CD4-positive, alpha-beta T cell (primary cell): ENCODE results near the gene TUBA3E. TPM values are rescaled to one million over a fixed set of nuclear protein-coding genes. Genes with fewer than 3 reads are reported as not detected.
"Not testable (repeated sequence)": the region's sequence is repeated elsewhere in the genome, so short reads cannot be mapped to it uniquely, and the experiment has no call there.

Source experiments
- ATAC-seq: fragments of 200-7000 bp; cut with Tn5 transposase; one replicate; pipeline ENCODE4 v1.10.0; 2022; ENCODE audit warnings: mild to moderate bottlenecking; ENCODE audit not compliant: poor library complexity
- CTCF ChIA-PET: fragments of 350-600 bp; sonication (Branson Sonifier 250); formaldehyde crosslinking; loops from one replicate; lab custom pipeline; 2021; ENCODE audit warnings: antibody characterized with exemption, inconsistent platforms; lab: Charles Lee
- POLR2A ChIA-PET: fragments of 350-600 bp; sonication (Branson Sonifier 250); formaldehyde crosslinking; loops from one replicate; lab custom pipeline; 2021; ENCODE audit warnings: antibody characterized with exemption, inconsistent platforms; lab: Charles Lee
- DNase-seq, 14 experiments: peaks; one replicate each; pipeline ENCODE4 v3.0.0-alpha.2; 2013 to 2020; ENCODE audit warnings: mixed read lengths in 2 of 14
- H3K27ac ChIP-seq, 2 donors: one replicate each; pipeline versions ENCODE4 v1.5.1 to v1.7.0; 2013; ENCODE audit warnings: low read length in 2 of 2, low read depth in 1 of 2, mild to moderate bottlenecking in 1 of 2
- H3K27me3 ChIP-seq, 2 experiments: 1 replicate in 1 of 2; 2 replicates in 1 of 2; pipeline versions ENCODE4 v1.6.1 to v1.7.0; 2013; ENCODE audit warnings: low read length in 2 of 2, control low read depth in 1 of 2, mild to moderate bottlenecking in 1 of 2, moderate library complexity in 1 of 2; ENCODE audit not compliant: insufficient read depth in 2 of 2, control insufficient read depth in 1 of 2
- H3K36me3 ChIP-seq: one replicate; pipeline ENCODE4 v1.6.1; 2013; ENCODE audit warnings: low read length, control low read depth; ENCODE audit not compliant: insufficient read depth
- H3K4me1 ChIP-seq: one replicate; pipeline ENCODE4 v1.6.1; 2013; ENCODE audit warnings: low read length, control low read depth; ENCODE audit not compliant: insufficient read depth
- H3K4me3 ChIP-seq: one replicate; pipeline ENCODE4 v1.5.1; 2013; ENCODE audit warnings: mild to moderate bottlenecking, low read length, moderate library complexity
- H3K9me3 ChIP-seq, 2 experiments: 1 replicate in 1 of 2; 2 replicates in 1 of 2; pipeline versions ENCODE4 v1.6.1 to v1.7.0; 2013; ENCODE audit warnings: low read length in 2 of 2, mild to moderate bottlenecking in 2 of 2, control low read depth in 1 of 2, moderate library complexity in 1 of 2; ENCODE audit not compliant: control insufficient read depth in 1 of 2, insufficient read depth in 1 of 2
- H3K27ac Mint-ChIP-seq: one replicate; pipeline ENCODE4 v1.8.0; 2020; ENCODE audit warnings: mixed read lengths
- H3K27me3 Mint-ChIP-seq: one replicate; pipeline ENCODE4 v1.8.0; 2021; ENCODE audit warnings: mixed read lengths
- H3K36me3 Mint-ChIP-seq: one replicate; pipeline ENCODE4 v1.8.0; 2021; ENCODE audit warnings: low read depth, mixed read lengths
- H3K4me1 Mint-ChIP-seq: one replicate; pipeline ENCODE4 v1.8.0; 2021; ENCODE audit warnings: low read depth, mixed read lengths
- H3K4me3 Mint-ChIP-seq: one replicate; pipeline ENCODE4 v1.8.0; 2020; ENCODE audit warnings: mild to moderate bottlenecking, mixed read lengths
- H3K9me3 Mint-ChIP-seq: one replicate; pipeline ENCODE4 v1.8.0; 2020; ENCODE audit warnings: mixed read lengths
- intact Hi-C, 2 experiments: fragments of 100-400 bp; cut with DNase I in 1 of 2; cut with micrococcal nuclease in 1 of 2; formaldehyde crosslinking; loops; one replicate each; pipeline versions ENCODE4 v1.15.1 to v1.9.0; 2023 to 2025; cut with DNase I, micrococcal nuclease
- total RNA-seq, 174 experiments: library from RNA in 2 of 174; stranded (reverse) in 2 of 174; gene quantifications; one replicate each; pipeline ENCODE4 v1.2.3 and lab custom pipeline; 2021 to 2026
- TF ChIP-seq, protein P1 (sequence below): fragments of 200-600 bp; IDR thresholded peaks from one replicate; pipeline ENCODE4 v1.8.0; 2022; ENCODE audit warnings: antibody characterized with exemption, mild to moderate bottlenecking

Gene TUBA3E
- total RNA-seq, 2 experiments from 2014 or later, result not detected

DNA sequence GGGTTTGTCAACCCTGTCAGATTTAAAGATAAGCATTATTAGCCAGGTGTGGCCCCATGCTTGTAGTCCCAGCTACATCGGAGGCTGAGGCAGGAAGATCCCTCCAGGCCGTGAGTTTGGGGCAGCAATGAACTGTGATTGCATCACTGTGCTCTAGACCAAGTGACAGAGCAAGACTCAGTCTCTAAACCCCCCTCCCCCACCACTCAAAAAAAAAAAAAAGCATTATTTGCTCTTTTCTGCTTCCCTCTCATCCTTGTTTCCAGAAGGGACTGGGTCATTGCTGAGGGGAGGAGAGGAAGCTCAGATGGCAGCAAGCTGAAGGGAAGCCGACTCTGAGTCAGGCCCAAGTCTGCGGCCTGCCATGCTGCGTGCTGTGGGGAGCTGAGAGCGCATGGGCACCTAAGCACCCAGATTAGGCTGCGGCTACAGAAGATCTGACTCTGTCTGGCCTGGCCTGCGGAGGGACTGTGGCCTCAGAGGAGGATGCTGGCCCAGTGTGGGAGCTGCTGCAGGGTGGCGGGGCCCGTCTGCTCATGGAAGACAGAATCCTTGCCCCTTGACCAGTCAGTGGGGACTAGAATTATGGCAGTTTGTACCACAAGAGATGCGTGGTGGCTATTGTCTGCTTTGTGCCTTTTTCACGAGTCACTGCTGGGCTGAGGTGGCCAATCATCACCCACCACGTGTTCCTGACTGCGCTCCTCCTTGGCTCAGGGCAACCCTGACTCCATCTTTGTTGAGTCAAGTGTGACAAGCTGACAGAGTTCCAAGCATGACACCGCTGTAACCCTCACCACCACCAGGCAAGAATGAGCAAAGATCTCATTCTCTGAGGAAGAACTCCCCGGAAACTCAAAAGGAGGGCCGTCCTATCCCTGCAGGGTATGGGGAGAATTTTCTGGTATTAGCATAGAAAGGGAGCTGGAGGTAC, 10.1 kb downstream of the TUBA3E start:
- H3K27me3 Mint-ChIP-seq, H3K27ac ChIP-seq, H3K4me3 Mint-ChIP-seq, H3K4me3 ChIP-seq, H3K27ac Mint-ChIP-seq, H3K27me3 ChIP-seq, DNase-seq, H3K9me3 ChIP-seq, H3K9me3 Mint-ChIP-seq, H3K36me3 ChIP-seq, ATAC-seq, H3K36me3 Mint-ChIP-seq, H3K4me1 Mint-ChIP-seq, POLR2A ChIA-PET: not testable (repeated sequence)
- intact Hi-C loops, result loop anchor here in 1 of 2 experiments (10.0 kb wide), 2 partner anchors 187 to 537 kb away; partner anchors contain the start of gene GPR148
- peaks cover 16% of the 10 kb centered on the region for H3K4me1 ChIP-seq
- CTCF ChIA-PET, result interaction anchor here (0.6 kb wide), 1 partner anchor 1349 kb away, joined by 3 read pairs; no protein-coding TSS in a partner anchor

DNA sequence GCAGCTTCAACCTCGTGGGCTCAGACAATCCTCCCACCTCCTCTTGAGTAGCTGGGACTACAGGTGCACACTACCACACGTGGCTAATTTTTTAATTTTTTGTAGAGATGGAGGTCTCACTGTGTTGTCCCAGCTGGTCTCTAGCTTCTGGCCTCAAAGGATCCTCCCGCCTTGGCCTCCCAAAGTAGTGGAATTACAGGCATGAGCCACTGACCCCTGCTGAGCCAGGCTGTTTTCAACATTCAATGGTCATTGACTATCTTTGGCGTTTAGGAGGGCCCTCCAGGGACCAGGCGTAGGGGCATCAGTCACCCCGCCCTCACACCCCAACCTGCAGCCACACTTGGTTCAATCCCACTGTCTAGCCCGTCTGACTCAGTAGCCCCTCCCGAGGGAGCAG, 11.0 kb downstream of the TUBA3E start:
- H3K4me1 ChIP-seq, result peaks cover 20% of the 10 kb centered on the region
- H3K9me3 Mint-ChIP-seq, result no peaks in the 10 kb centered on the region
- no peaks in the 10 kb centered on the region for H3K9me3 ChIP-seq
- no peak overlapping the region for H3K4me3 ChIP-seq
- intact Hi-C loops, result loop anchor here in 1 of 2 experiments (10.0 kb wide), 2 partner anchors 188 to 538 kb away; partner anchors contain the start of gene GPR148
- no peaks in the 10 kb centered on the region for H3K27me3 Mint-ChIP-seq
- peaks cover 4% of the 10 kb centered on the region for H3K4me1 Mint-ChIP-seq
- CTCF ChIA-PET, result no interaction called here
- ATAC-seq (no peak), DNase-seq (no peak)
- H3K27me3 ChIP-seq, result no peaks in the 10 kb centered on the region
- H3K27ac Mint-ChIP-seq, result no peak overlapping the region
- H3K4me3 Mint-ChIP-seq, result no peak overlapping the region
- POLR2A ChIA-PET, result no interaction called here
- H3K36me3 ChIP-seq, result peaks cover 4% of the 10 kb centered on the region
- H3K36me3 Mint-ChIP-seq, result peaks cover 7% of the 10 kb centered on the region
- H3K27ac ChIP-seq, result no peak overlapping the region
- TF ChIP-seq, protein P1, sequence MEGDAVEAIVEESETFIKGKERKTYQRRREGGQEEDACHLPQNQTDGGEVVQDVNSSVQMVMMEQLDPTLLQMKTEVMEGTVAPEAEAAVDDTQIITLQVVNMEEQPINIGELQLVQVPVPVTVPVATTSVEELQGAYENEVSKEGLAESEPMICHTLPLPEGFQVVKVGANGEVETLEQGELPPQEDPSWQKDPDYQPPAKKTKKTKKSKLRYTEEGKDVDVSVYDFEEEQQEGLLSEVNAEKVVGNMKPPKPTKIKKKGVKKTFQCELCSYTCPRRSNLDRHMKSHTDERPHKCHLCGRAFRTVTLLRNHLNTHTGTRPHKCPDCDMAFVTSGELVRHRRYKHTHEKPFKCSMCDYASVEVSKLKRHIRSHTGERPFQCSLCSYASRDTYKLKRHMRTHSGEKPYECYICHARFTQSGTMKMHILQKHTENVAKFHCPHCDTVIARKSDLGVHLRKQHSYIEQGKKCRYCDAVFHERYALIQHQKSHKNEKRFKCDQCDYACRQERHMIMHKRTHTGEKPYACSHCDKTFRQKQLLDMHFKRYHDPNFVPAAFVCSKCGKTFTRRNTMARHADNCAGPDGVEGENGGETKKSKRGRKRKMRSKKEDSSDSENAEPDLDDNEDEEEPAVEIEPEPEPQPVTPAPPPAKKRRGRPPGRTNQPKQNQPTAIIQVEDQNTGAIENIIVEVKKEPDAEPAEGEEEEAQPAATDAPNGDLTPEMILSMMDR, result no peak

DNA sequence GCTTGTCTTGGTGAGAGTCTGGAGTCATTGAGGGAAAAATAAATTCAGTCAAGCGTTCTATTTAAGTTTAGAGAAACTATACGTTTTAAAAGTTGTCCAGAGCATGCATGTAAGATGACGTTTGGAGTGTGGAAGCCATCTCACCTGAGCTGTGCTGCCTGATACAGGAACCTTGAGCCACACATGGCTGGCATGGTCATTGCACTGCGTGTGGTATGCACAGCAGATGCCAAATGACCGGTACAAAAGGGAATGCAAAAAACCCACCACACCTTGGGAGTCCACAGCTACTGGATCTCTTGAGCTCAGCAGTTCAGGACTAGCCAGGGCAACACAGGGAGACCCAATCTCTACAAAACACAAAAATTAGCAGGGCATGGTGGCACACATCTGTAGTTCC, 11.8 kb downstream of the TUBA3E start:
- CTCF ChIA-PET, result no interaction called here
- intact Hi-C loops, result loop anchor here in 1 of 2 experiments (10.0 kb wide), 2 partner anchors 188 to 538 kb away; partner anchors contain the start of gene GPR148
- Histone ChIP-seq H3K27ac (no peak overlapping the region), H3K4me1 (peaks cover 20% of the 10 kb centered on the region), H3K9me3 (no peaks in the 10 kb centered on the region), H3K36me3 (peaks cover 4% of the 10 kb centered on the region), H3K4me3 (no peak overlapping the region), H3K27me3 (no peaks in the 10 kb centered on the region)
- Mint-ChIP-seq H3K27ac (no peak overlapping the region), H3K9me3 (no peaks in the 10 kb centered on the region), H3K27me3 (no peaks in the 10 kb centered on the region), H3K36me3 (peaks cover 11% of the 10 kb centered on the region), H3K4me3 (peak overlapping the region; percentile 38), H3K4me1 (peaks cover 10% of the 10 kb centered on the region)
- TF ChIP-seq, protein P1, result no peak
- ATAC-seq (no peak), DNase-seq (no peak)
- POLR2A ChIA-PET, result no interaction called here
